Adrenal gland (tissue), 19 donors: Measurements from ENCODE around the gene OR2M5. TPM values are rescaled to one million over a fixed set of nuclear protein-coding genes. Genes with fewer than 3 reads are reported as not detected.

Source experiments
- DNase-seq, 7 donors: peaks; one replicate each; pipeline ENCODE4 v3.0.0-alpha.2; 2019 to 2020
- H3K27ac ChIP-seq, 5 donors: fragments of 200-600 bp; sonication (generic) in 4 of 5; 1 replicate in 3 of 5; 2 replicates in 2 of 5; pipeline versions ENCODE4 v1.5.1 to v1.8.0; 2016 to 2020; ENCODE audit warnings: mild to moderate bottlenecking in 1 of 5
- H3K27me3 ChIP-seq: fragments of 200-600 bp; 2 replicates; pipeline ENCODE4 v1.8.0; 2021
- H3K36me3 ChIP-seq, 2 donors: fragments of 200-600 bp; replicated peaks in 1 of 2; 1 replicate in 1 of 2; 2 replicates in 1 of 2; pipeline versions ENCODE4 v1.5.1 to v1.8.0; 2018 to 2022
- H3K4me1 ChIP-seq, 2 donors: fragments of 200-600 bp; replicated peaks in 1 of 2; 1 replicate in 1 of 2; 2 replicates in 1 of 2; pipeline versions ENCODE4 v1.5.1 to v1.8.0; 2018 to 2021
- H3K4me3 ChIP-seq, 4 donors: fragments of 200-600 bp; sonication (generic) in 3 of 4; one replicate each; pipeline ENCODE4 v1.5.1; 2016 to 2018
- H3K9me3 ChIP-seq, 3 donors: fragments of 200-600 bp; sonication (generic) in 1 of 3; replicated peaks in 1 of 3; 1 replicate in 2 of 3; 2 replicates in 1 of 3; pipeline versions ENCODE4 v1.5.1 to v1.8.0; 2016 to 2021
- POLR2A ChIP-seq, 2 donors: fragments of 450-650 bp; IDR thresholded peaks; one replicate each; pipeline ENCODE4 v1.6.1; 2017; ENCODE audit warnings: antibody characterized with exemption in 2 of 2, mild to moderate bottlenecking in 2 of 2, moderate library complexity in 1 of 2
- WGBS, 4 donors: extraction: QIAGEN DNeasy Blood & Tissue Kit in 2 of 4; methylation state at CpG; one replicate each; pipeline versions ENCODE4 v1.1.5 to v1.1.7; 2013 to 2017; 5-methylcytosine and 5-hydroxymethylcytosine counted together
- intact Hi-C, 2 donors: fragments of 100-400 bp; cut with DNase I; formaldehyde crosslinking; loops; one replicate each; pipeline versions ENCODE4 v1.14.1 to v1.15.0; 2022 to 2023
- long read RNA-seq, 10 donors: library from polyadenylated mRNA in 3 of 10; unstranded in 2 of 10; stranded (forward) in 1 of 10; transcript quantifications; one replicate each; pipeline ENCODE4 v2.0.0 and lab custom pipeline, GENCODE V29; 2021 to 2026
- polyA plus RNA-seq, 3 donors: library from polyadenylated mRNA; stranded (reverse); fragments of 200-250 nt in 2 of 3; fragments of 350-450 nt in 1 of 3; fragmentation: Illumina TruSeq in 1 of 3; extraction: RNeasy Lipid Tissue Mini Kit (QIAGEN cat#74804) in 1 of 3; gene quantifications; one replicate each; pipeline ENCODE4 v1.2.3, GENCODE V29; 2013 to 2014
- total RNA-seq, 9 donors: library from RNA; depleted of rRNA in 4 of 9; stranded (reverse); fragments of >200 nt in 4 of 9; fragments of 120-200 nt in 1 of 9; fragmentation: NEBNext Ultra II Directional in 1 of 9; extraction: Animal tissue kit (Norgen Biotek cat#: 25700) in 1 of 9; gene quantifications; one replicate each; pipeline versions ENCODE4 v1.1.0 to v1.2.4, GENCODE V29; 2013 to 2023
- TF ChIP-seq, protein P1 (sequence below), 6 experiments: fragments of 450-650 bp in 4 of 6; fragments of 200-600 bp in 2 of 6; sonication (generic) in 1 of 6; IDR thresholded peaks; 1 replicate in 5 of 6; 2 replicates in 1 of 6; pipeline versions ENCODE4 v1.5.1 to v1.8.0; 2016 to 2021; ENCODE audit warnings: antibody characterized with exemption in 6 of 6, mild to moderate bottlenecking in 2 of 6, moderate library complexity in 1 of 6
- donor health status: healthy with polysubstance abuse.
- donor health status: Bipolar disorder and iron deficiency.
- donor health status: DM: yes; HTN: yes; CAD: no.
- donor health status: DM: no; HTN: no; CAD: no.
- donor health status: DM: no; HTN: no; CAD: no.
- donor health status: DM: yes; HTN: yes; CAD: no.

OR2M5 gene, protein sequence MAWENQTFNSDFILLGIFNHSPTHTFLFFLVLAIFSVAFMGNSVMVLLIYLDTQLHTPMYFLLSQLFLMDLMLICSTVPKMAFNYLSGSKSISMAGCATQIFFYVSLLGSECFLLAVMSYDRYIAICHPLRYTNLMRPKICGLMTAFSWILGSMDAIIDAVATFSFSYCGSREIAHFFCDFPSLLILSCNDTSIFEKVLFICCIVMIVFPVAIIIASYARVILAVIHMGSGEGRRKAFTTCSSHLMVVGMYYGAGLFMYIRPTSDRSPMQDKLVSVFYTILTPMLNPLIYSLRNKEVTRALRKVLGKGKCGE
- total RNA-seq (not detected), polyA plus RNA-seq (not detected)
- long read RNA-seq, donor 1 = 0 reads
- long read RNA-seq, donor 2 = 0 reads
- long read RNA-seq, donor 3 = 0 reads
- long read RNA-seq, donor 4 = 0 reads
- long read RNA-seq, donor 5 = 0 reads
- long read RNA-seq, donor 6 = 0 reads
- long read RNA-seq, donor 7 = 0 reads
- long read RNA-seq, donor 8 = 0 reads
- long read RNA-seq, donor 9 = 0 reads
- long read RNA-seq, donor 10 = 0 reads

DNA sequence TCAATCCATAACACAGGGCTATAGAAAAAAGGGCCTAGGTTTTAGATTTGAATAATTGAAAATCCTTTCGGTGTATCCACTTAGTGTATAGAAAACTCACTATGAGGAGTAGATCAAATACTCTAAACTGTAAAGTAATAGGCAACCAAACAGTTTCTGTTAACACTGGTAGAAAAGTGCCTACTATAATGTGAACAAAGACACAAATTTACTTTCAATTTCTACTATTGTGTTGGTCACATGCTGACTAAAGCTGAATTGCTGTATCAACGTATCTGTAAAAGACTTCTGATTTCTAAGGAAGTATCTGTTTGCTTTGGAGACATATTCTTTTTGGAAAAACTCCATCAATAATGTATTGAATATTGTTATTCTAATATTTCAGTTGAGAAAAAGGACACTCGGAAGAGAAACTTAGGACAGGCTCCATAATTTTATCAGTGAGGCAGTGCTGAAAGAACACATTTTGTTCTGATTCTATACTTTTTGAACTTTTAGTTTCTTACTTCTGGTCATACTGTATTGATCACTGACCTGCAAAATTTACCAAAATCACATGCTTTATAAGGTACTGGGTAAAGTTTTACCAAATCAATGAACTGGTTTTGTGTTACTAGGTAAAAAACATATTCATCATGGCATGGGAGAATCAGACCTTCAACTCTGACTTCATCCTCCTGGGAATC, at the start of gene OR2M5:
TSS of gene OR2M5 (plus strand) at position 636 of the 686 bp plus-strand sequence. CDS start at position 636, 0 bp downstream.
- H3K27me3 ChIP-seq = no peaks in the 10 kb centered on the region
- DNase-seq = no peak
- no peak within 1 kb of the TSS for H3K4me3 ChIP-seq
- H3K27ac ChIP-seq = no peak within 1 kb of the TSS
- no peaks in the 10 kb centered on the region for H3K36me3 ChIP-seq
- H3K4me1 ChIP-seq = no peaks in the 10 kb centered on the region
- WGBS, 4 donors = 65 to 82% (median 78%) methylated on average over 3 of the region's 3 CpGs
- intact Hi-C loops = no loop called here
- H3K9me3 ChIP-seq = no peaks in the 10 kb centered on the region
- TF ChIP-seq POLR2A (IDR thresholded peaks at IDR 0.05) = no peak
- TF ChIP-seq, protein P1, sequence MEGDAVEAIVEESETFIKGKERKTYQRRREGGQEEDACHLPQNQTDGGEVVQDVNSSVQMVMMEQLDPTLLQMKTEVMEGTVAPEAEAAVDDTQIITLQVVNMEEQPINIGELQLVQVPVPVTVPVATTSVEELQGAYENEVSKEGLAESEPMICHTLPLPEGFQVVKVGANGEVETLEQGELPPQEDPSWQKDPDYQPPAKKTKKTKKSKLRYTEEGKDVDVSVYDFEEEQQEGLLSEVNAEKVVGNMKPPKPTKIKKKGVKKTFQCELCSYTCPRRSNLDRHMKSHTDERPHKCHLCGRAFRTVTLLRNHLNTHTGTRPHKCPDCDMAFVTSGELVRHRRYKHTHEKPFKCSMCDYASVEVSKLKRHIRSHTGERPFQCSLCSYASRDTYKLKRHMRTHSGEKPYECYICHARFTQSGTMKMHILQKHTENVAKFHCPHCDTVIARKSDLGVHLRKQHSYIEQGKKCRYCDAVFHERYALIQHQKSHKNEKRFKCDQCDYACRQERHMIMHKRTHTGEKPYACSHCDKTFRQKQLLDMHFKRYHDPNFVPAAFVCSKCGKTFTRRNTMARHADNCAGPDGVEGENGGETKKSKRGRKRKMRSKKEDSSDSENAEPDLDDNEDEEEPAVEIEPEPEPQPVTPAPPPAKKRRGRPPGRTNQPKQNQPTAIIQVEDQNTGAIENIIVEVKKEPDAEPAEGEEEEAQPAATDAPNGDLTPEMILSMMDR (IDR thresholded peaks at IDR 0.05) = no peak

- no peaks in the 10 kb centered on the region for H3K36me3 ChIP-seq
- no peaks in the 10 kb centered on the region for H3K27me3 ChIP-seq
- H3K4me1 ChIP-seq = no peaks in the 10 kb centered on the region
- 61 to 72% (median 69%) methylated on average over 1 of the region's 1 CpG for WGBS, 4 donors
- intact Hi-C loops = no loop called here
- H3K27ac ChIP-seq = no peak overlapping the region
- DNase-seq = no peak
- H3K9me3 ChIP-seq = no peaks in the 10 kb centered on the region
- no peak overlapping the region for H3K4me3 ChIP-seq
- TF ChIP-seq, protein P1 (IDR thresholded peaks at IDR 0.05) = no peak
- no peak for TF ChIP-seq POLR2A (IDR thresholded peaks at IDR 0.05)
Observed at GRCh38 chr1:248098529-248098928, 46.4 kb upstream of the OR2M5 start.

DNA sequence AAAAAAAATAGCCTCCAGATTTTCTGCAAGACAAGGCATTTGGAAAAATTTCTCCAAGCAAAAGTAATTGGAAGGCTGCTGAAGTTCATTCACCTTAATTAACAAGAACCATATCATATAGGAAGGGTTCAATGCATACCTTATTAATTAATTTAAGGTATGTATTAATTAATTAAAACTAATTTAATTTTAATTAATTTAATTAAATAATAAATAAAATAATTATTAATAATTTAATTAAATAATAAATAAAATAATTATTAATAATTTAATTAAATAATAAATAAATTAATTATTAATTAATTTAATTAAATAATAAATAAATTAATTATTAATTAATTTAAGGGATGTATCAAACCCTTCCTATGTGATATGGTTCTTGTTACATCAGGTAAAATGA, 42.1 kb upstream of the OR2M5 start:
- H3K4me1 ChIP-seq = no peaks in the 10 kb centered on the region
- H3K9me3 ChIP-seq = no peaks in the 10 kb centered on the region
- no peak overlapping the region for H3K4me3 ChIP-seq
- no peaks in the 10 kb centered on the region for H3K36me3 ChIP-seq
- no peak for DNase-seq
- intact Hi-C loops = no loop called here
- no peak overlapping the region for H3K27ac ChIP-seq
- H3K27me3 ChIP-seq = no peaks in the 10 kb centered on the region
- TF ChIP-seq, protein P1 (IDR thresholded peaks at IDR 0.05) = no peak
- TF ChIP-seq POLR2A (IDR thresholded peaks at IDR 0.05) = no peak

DNA sequence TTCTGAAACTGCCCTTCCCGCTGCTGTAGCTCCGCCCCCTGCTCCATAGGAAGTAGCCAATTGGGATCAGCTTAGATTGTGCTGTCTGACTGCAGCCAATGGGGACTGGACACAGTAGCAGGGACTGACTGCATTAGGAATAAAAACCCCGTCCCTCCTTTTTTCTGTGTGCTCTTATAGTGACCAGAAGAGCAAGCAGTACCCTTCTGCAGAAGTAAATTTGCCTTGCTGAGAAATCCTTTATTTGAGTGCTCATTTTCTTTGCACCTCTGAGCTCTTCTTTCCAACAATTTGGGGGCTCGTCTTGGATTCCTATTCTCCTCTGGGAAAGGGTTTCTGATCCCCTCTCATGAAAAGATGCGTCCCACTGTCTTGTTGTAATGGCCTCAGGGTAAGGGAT, 33.8 kb upstream of the OR2M5 start:
- Histone ChIP-seq H3K36me3 (no peaks in the 10 kb centered on the region), H3K4me1 (no peaks in the 10 kb centered on the region), H3K9me3 (peaks cover 0 to 4% (median 0%) of the 10 kb centered on the region in 3 donors), H3K27me3 (no peaks in the 10 kb centered on the region), H3K4me3 (no peak overlapping the region), H3K27ac (no peak overlapping the region)
- no peak for DNase-seq
- intact Hi-C loops = no loop called here
- WGBS, 4 donors = 67 to 81% (median 75%) methylated on average over 5 of the region's 5 CpGs
- no peak for TF ChIP-seq POLR2A (IDR thresholded peaks at IDR 0.05)
- TF ChIP-seq, protein P1 (IDR thresholded peaks at IDR 0.05) = no peak
